IPS-NIHi7 (cell line): ENCODE results near the gene BMI1.
"Not testable (repeated sequence)": the region's sequence is repeated elsewhere in the genome, so short reads cannot be mapped to it uniquely, and the experiment has no call there.

Experiments
- DNase-seq: peaks from one replicate; pipeline ENCODE4 v3.0.0; 2012; ENCODE audit warnings: mixed read lengths; ENCODE audit errors: extremely low spot score

Gene BMI1

DNA sequence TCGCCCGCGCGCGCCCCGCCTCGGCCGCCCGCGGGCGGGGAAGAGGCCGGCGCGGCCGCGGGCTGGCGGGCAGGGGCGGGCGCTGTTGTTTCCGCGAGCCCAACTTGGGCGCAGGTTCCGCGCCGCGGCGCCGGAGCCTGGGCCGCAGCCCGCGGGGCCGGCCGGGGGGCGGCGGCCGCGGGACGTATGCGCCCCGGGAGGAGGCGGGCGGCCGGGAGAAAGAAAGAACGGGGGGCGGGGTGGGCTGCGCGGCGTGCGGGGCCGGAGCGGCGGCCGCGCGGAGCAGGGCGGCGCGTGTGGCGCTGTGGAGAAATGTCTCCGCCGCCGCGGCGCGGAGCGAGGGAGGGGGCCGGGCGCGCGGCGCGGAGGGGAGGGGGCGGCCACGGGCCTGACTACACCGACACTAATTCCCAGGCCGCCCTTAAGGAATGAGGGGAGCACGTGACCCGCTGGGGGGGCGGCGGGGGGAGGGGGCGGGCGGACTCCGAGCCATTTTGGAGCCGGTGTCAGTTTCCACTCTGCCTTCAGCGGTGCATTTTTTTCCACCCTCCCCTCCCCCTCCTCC, at the start of gene BMI1:
Gene BMI1, plus strand, starts transcription at position 509 of the 565 bp plus-strand sequence. CDS start 5,351 bp downstream, outside the sequence.
- DNase-seq = peak; percentile 71

DNA sequence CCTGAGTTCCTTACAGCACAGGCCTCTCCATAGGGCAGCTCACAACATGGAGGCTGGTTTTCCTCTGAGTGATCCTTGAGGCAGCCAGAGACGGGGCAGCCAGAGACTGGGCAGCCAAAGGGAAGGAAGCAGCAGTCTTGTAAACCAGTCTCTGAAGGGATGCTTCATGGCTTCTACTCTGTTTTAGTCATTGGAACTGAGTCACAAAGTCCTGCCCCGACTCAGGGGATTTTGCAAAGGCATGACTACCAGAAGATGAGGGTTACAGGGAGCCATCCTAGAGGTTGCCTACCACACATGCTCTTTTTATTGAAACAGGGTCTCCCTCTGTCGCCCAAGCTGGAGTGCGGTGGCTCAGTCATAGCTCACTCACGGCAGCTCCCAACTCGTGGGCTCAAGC, 49.1 kb upstream of the BMI1 start:
- no peak for DNase-seq

DNA sequence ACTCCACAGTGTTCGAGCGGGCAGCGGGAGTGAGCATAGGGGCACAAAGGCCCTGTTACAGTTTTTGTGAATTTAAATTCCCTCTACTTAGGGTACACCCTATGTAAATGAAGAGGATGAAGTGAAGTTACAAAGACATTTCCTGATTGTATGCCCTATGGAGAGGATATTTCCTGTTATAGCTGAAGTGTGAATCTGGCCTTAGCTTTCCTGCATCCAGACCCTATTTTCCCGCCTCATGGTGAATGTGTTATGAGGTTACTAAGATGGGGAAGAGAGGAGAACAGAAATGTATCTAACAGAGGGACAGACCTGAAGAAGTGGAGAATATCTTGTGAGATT, 42.5 kb upstream of the BMI1 start:
- no peak for DNase-seq

DNA sequence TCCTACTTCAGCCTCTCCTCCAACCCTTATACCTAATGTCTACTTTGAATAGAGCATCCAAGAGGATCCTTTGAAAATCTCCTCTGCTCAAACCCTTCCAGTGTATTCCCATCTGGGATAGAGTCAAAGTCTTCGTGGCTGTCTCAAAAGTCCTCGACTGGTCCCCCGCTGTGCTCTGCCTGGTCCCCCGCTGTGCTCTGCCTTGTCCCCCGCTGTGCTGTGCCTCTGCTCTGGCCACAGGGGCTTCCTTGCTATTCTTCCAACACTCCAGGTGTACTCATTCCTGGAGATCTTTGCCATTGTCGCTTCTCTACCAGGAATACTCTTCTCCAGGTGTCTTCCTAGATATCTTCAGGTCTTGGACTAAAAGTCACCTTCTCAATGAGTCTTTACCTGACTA, 40.8 kb upstream of the BMI1 start:
- no peak for DNase-seq

DNA sequence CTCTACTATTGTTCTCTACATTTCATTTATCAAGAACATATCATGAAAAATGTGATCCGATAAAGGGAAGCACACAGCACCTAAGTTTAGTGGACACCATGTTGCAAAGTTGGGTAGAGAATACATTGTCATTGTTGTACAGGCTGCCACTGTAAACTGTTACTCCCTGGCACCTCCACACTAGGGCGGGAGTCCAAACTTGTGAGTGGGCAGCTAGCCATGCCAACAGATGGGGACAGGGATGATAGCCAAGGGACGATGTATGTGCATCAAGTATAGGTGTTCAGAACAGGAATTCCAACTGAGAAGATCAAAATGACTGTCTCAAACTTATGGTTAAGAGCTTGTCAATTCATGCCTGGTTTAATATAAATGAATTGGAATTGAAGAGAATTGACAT, 35.8 kb upstream of the BMI1 start:
- no peak for DNase-seq

DNA sequence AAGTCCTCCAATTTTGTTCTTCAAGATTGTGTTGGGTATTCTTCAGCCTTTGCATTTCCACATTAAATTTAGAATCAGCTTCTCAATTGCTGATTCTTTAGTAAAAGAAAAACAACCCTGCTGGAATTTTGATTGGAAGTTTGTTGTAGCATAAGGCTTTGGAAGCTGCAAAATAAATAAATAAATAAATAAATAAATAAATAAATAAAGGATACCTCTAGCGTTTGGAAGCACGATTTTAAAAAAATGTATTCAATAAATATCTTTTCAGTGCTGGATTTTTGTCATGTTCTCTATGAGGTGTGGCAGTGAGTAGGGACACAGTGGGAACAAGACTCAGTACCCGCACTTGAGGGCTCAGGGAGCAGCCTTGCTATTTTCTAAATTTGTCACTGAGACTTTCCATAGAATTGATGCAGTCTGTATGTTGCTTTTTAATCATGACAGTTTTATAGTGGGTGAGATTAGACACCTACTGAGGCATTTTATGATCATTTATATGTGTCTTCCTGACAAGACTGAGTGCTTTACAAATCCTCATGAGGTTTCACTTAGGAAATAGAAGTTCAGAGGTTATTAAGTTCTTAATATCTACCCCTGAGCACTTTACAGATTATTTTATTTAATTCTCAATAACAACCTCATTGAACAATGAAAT, 27.0 kb upstream of the BMI1 start:
- no peak for DNase-seq

DNA sequence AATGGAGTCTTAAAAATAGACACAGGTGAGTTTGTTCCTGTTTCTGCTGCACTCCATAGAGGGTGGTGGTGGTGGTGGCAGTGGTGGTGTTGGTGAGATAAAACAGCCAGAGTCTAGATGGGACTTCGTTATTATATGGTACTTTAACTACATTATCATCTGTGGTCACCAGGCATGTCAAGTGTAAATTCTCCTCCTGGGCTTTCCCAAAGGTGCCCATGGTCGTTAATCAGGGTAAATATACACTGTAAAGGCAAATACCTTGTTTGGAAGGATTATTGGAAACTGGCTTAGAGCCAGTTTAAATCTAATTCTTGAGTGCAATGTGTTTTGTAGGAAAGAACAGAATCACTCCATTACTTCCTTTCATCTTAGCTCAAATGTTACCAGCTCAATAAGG, 26.2 kb upstream of the BMI1 start:
- DNase-seq = no peak

DNA sequence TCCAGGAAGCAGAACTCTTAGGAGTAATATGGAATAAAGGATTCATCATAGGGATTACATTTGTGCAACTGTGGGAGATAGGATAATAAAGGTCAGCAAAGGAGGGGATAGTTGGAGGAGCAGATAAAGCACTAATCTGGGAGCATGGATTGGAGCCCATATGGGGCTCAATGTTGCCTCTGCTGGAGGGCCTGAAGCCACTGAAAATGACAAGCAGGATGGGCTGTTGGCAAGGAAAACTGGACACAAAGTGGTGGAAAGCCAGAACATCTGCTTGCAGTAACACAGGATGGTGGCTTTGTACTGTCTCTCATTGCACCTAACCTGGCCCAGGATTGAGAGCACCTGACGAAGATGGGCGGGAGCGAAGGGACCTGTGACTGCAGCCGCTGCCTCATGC, 19.7 kb upstream of the BMI1 start:
- no peak for DNase-seq

DNA sequence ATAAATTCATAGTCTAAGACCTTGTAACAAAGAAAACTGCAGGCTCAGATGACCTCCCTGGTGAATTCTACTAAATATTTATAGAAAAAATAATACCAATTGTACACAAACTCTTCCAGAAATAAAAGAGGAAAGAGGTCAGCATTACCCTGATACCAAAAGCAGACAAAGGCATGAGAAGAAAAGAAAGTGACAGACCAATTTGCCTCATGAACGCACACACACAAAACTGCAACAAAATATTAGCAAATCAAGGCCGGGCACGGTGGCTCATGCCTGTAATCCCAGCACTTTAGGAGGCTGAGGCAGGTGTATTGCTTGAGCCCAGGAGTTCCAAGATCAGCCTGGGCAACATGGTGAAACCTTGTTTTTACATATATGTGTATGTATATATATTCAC, 17.4 kb upstream of the BMI1 start:
- DNase-seq = no peak

DNA sequence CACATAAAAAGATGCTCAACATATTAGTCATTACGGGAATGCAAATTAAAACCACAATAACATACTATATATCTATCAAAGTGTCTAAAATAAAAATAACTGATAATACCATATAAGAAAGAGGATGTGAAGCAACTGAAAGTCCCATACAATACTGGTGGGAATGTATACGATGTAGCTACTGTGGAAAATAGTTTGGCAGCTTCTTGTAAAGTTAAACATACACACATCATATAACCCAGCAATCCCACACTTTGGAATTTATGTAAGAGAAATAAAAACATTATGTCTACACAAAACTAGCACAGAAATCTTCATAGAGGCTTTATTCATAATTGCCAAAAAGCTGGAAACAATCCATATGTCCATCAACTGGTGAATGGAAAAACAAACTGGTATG, 15.2 kb upstream of the BMI1 start:
- DNase-seq = no peak

DNA sequence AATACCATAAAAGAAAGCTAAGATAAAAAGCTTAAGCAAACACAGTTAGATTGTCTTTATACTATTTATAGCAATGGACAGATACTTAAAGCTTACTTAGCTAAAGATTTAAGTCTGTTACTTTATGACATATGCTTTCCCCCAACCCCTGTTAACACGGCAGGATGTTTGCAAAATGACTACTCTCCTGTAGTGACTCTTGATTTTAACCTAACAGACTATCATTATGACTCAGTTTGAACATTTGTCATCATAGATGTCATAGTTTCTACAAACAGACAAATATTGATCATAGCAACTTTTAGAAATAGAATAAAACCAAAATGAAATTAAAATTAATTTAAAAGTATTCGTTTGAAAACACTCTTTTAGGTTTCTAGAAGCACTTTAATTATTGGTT, 12.5 kb upstream of the BMI1 start:
- no peak for DNase-seq

DNA sequence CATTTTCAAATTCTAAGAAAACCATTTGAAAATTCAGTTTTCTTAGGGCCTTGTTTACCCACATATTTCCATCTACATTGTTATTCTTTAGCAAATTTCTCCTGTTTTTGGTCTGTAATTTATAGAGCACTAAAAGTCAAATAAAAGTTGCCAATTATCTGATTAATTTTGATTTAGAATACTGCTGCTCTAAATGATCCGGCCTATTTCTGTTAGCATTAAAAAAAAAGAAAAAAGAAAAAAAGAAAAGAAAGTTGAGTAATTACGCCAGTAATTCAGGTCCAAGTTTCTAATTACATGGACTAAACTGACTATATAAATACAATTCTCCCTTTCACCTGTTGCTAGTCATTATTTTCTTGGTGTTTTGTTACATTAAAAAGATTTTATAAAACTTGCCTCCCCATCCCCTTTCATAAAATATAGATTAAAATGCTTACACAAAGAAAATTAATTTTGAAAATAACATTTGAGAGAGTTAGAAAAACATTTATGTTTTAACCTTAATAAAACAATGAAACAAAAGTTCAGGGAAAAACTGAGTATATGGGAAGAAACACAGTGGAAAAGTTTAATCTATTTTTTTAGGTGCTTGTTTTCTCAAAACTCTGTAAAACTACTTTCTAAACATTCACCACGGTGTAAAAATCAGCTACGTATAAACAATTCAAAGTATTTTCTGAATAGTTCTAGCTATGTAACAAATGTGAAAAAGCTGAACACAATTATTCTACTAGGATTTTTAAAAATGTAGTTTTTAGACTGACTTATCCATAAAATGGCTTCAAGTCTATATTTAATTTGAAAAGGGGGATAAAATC, 11.5 kb upstream of the BMI1 start:
- DNase-seq = no peak

DNA sequence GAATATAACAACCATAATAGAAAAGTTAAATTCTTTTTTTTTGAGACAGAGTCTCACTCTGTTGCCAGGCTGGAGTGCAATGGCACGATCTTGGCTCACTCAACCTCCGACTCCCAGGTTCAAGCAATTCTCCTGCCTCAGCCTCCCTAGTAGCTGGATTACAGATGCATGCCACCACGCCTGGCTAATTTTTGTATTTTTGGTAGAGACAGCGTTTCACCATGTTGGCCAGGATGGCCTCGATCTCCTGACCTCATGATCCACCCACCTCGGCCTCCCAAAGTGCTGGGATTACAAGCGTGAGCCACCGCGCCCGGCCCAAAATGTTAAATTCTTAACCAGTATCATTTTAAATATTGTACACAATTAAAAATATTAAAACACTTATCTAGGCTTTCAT, 10.9 kb upstream of the BMI1 start:
- DNase-seq = not testable (repeated sequence)

DNA sequence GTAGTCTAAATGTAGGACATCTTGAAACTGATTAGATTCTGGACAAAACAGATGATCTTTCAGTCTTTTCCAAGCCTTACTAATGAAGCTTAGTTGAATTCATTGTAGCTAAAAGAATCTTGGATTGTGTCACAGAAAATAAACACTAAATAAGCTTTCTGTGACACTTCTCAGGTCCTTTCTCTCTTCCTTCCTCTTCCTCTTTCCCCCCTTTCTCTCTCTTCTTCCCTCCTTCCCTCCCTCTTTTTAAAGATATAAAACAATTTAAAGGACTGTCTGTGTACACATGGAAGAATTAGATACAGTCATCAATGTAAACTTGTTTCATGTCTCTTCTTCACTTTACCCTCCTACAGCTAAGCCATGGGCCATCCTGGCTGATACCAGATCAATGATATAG, 10.0 kb upstream of the BMI1 start:
- DNase-seq = no peak

DNA sequence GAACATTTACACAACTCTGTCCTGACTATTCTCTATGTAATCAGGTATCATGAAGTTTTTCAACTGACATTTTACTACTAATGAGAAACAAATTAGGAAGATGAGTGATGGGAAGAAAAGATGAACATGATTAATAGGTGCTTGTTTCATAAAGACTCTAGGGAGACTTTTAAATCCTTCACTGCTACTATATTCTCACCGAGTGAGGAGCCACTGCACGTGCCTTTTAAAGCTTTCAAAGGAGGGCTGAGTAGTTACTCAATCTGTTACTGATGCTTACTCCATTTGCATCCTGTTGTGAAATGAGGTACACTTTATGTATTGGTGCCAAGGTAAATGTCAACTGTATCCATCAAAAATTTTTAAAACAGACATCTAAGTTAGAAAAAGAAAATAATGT, 6.0 kb upstream of the BMI1 start:
- DNase-seq = no peak

DNA sequence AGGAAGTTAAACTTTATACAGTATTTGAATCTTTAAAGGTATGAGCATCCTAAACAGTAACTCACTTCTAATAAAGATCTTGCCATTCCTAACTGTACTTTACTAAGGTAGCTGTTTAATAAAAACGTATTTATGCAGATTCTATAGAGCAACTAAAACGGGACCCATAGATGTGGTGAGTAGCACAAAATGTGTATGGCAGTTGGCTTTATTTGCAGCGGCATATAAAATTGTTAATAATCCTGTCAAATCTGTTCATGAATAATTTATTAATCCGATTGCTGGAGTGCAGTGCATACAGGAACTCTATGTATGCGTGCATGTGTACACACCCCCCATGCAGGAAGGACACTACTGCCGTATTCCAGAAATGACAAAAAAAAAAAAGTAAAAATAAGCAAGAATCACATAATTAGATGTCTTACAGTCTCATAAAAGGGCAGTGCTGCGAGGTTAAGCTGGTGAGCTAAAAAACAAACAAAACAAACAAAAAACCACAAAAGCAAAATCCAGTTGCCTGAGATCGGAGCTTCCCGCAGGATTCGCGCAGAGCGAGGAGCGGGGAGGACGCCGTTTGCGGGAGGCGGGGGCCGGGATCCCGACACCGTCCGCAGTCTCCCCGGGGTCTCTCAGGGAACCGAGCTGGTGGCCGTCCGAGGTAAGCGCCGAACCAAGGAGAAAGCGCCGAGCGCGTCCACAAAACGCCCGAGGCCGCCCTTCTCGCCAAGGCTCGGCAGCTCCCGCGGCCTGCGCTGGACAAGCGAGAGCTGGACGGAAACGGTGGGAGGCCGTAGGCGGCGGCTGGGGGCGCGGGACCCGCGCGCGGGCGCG, 5.2 kb upstream of the BMI1 start:
- peak; percentile 77 for DNase-seq

DNA sequence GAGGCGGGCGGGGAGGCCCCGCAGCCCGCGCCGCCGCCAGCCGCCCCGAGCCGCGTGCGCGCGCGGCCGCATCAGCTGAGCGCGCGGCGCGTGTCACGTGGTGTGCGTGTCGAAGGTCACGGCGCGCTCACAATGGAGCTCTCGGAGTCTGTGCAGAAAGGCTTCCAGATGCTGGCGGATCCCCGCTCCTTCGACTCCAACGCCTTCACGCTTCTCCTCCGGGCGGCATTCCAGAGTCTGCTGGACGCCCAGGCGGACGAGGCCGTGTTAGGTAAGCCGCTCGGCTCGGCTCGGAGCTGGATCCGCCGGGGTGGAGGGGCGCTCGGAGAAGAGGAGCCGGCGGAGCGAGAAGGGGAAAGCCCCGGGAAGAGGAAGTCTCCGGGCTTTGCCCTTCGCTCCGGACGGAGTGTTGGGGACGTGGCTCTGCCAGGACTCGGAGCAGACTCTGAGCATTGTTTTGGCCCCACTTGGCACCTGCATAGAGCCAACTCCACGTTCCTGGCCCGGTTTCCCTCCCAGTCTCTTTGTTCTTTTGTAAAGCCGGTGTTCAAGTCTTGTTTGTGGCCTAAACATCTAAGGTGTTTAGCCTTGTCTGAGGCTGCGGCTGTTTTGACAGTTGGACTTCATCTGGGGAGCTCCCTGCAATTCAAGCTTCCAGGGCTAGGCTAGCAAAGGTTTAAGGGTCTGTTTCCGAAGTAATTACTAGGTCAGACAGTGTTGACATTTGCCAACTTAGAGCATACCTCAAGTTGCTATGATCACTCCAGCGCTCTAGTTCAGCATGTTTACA, 4.4 kb upstream of the BMI1 start, which contains the start of gene COMMD3:
Gene COMMD3, plus strand, starts transcription at position 103 of the 790 bp plus-strand sequence. Its CDS starts 30 bp downstream, at position 133.
- DNase-seq = peak; percentile 51

DNA sequence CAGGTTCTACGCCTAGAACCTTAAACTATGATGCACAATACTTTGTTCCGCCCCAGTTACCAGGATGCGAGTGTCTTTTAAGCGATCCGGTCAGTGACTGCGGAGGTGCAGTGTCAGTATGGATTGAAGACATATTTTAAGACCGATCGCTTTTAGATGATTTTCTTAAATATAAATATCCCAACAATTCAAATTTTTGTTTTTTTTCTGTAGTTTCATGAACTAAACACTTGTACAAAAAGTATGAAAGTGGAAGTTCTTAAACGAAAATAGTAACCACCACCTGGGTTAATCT, 3.9 kb upstream of the BMI1 start:
- no peak for DNase-seq

DNA sequence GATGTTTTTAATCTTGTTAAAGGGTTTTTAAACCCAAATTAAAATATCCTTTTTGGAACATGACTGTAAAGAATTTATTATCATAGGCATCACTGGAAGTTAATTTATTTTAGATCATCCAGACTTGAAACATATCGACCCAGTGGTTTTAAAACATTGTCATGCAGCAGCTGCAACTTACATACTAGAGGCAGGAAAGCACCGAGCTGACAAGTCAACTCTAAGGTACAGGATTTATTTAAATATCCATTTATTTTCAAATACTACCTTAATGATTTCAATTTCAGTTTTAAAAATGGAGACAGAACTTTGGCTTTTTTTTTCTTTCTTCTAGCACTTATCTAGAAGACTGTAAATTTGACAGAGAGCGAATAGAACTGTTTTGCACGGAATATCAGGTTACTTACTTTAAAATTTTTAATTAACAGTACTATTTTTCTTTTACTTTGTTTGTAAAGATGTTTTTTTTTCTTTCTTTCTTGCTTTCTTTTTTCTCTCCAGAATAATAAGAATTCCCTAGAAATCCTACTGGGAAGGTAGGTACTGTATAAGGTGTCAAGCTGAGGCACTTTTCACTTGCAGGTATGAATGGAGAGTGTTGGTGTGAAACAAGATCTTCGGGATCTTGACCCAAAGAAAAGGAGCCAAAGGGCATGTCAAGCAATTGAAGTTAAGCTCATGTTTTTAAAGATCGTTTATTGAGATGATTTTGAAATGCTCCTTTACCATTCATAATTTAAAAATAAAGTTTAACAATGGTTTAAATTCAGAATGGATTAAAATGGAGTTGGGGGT, 2.9 kb upstream of the BMI1 start:
- DNase-seq = no peak

DNA sequence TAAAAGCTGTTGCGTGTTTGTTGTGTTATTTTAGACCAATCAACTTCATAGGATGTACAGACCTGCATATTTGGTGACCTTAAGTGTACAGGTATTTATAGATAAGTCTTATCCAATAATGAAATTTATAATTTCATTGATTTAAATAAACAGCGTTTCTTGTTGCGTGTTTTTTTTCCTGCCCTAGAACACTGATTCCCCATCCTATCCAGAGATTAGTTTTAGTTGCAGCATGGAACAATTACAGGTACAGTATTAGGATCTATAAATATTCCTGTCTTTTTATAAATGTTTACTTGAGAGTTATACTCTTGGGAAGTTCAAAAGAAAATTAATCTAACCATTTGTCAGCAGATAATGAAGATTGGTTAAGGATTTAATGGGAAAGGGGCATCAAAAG, 2.1 kb upstream of the BMI1 start:
- DNase-seq = no peak

DNA sequence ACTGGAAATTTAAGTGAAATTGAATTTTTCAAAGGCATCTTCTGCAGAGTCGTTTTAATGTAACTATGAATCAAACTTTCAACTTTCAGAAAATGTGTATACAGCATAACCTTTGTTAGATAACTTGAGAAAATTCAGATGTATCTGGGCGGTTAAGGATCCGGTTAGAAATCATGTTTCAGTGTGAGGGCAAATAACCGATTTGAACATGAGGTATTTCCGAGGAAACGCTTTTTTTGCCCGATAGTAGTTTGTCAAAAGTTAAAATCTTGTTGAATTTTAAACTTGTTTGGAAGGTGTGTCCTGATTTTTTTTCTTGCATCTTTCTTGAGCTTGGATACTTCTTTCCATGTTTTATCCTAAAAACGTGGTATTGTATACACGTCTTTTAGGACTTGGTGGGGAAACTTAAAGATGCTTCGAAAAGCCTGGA, 1.3 kb upstream of the BMI1 start:
- DNase-seq = no peak
